ENCODE data around the gene CD7.

DNA sequence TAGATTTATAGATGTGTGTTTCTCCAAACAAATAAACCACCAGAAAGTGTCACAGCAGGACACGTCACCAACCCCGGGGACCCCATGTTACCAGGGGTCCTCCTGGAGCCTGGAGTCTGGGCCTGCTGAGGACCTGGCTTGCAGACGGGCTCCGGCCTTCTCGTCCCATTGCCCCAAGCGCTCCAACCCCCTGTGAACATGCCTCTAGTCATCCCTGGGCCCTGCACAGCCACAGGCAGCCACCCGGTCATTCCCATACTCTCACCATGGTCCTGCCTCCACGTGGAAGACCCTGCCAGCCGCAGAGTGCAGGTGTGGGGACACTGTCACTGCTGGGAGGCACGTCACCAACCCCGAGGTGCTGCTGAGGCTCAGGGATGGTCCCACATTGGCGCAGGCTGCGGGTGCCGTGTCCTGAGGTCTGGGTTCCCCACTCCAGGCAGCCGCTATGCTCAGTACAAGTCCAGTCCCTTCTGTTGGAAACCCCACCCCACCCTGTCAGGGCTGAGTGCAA, 11.6 kb upstream of the CD7 start:
- TF ChIP-seq GATA3 (IDR thresholded peaks at IDR 0.05; ENCODE audit: low read depth, low read length) (no peak), GATA2 (IDR thresholded peaks at IDR 0.05; ENCODE audit: low read depth, low read length) (no peak)

All from SH-SY5Y (cell line).